ENCODE results near the gene ZMYM2. TPM values are rescaled to one million over a fixed set of nuclear protein-coding genes. Genes with fewer than 3 reads are reported as not detected.

ZMYM2 gene
- total and polyA plus RNA-seq, 2 of the 13 experiments (the other 11 are each of a cell fraction or from before 2014, with no cell fraction given), result 22.4 to 40.8 TPM

DNA sequence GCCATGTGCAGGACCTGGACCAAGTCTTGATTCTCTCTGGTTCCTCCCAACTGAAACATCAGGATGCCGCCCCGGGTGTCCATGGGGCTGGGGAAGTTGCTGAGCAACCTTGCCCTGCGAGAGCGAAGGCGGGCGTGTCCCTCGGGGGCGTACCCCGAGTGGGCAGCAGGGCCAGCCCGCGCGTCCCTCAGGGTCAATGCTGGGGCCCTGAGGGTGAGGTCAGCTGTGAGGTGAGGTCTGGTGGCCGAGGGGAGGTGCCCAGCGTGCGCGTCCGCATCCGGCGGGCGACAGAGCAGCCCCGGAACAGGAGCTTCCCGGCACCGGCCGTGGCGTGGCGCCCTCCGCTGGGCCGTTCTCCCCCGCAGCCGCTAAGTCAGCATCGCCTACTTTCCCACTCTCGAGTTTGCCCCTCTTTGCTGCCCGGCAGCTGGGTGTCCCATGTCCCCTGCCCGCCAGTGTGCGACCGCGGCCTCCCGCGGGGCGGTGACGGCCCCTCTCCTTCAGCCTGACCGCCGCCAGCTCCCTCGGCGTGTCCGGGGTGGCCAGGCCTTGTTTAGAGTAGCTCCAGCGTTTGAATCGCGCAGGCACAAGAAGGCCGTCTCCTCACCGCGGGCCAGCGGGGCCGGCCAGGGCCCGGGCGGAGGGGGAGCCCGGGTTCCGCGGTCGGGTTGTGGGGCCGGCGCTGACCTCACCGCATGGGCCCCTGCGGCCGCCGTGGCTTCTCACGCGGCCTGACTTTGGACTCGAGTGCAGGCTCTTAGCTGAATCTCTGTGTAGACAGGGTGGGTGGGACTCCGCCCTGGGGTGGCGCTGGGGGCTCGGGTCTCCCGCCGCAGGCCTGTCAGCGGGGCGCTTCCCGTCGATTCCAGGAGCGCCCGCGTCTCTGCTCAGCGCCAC is 169.3 kb downstream of the ZMYM2 start (continued):
- TF ChIP-seq RFXANK (CRISPR knock-in tag; IDR thresholded peaks at IDR 0.05), result 0 out of 2 replicates have a peak, but pooled peaks have one; percentile 71
- TF ChIP-seq SAP130 (CRISPR knock-in tag; IDR thresholded peaks at IDR 0.05; ENCODE audit: low read depth), result peak; percentile 79
- TF ChIP-seq ZNF737 (CRISPR knock-in tag; IDR thresholded peaks at IDR 0.05; ENCODE audit: borderline replicate concordance), result 0 out of 2 replicates have a peak, but pooled peaks have one; percentile 39
- no peak for TF ChIP-seq PAWR (CRISPR knock-in tag; IDR thresholded peaks at IDR 0.05; ENCODE audit: borderline replicate concordance)
- no peak for TF ChIP-seq KLF6 (CRISPR knock-in tag; IDR thresholded peaks at IDR 0.05)
- TF ChIP-seq SYNCRIP (IDR thresholded peaks at IDR 0.05; ENCODE audit: insufficient read depth, low read depth, low read length), result no peak
- TF ChIP-seq LRRFIP1 (CRISPR knock-in tag; conservative IDR thresholded peaks at IDR 0.05), result no peak
- no peak for TF ChIP-seq MTA3 (CRISPR knock-in tag; IDR thresholded peaks at IDR 0.05)
- TF ChIP-seq ZNF672 (CRISPR knock-in tag; IDR thresholded peaks at IDR 0.05), result no peak
- no peak for TF ChIP-seq SIX4 (CRISPR knock-in tag; IDR thresholded peaks at IDR 0.05)
- TF ChIP-seq ATRX (CRISPR knock-in tag; IDR thresholded peaks at IDR 0.05; ENCODE audit: borderline replicate concordance), result no peak
- TF ChIP-seq MIXL1 (CRISPR knock-in tag; IDR thresholded peaks at IDR 0.05), result no peak
- peak; percentile 48; the same call in 1 of the 2 replicates for TF ChIP-seq ARNTL (CRISPR knock-in tag; IDR thresholded peaks at IDR 0.05)
- TF ChIP-seq ZNF720 (CRISPR knock-in tag; IDR thresholded peaks at IDR 0.05), result no peak
- no peak for TF ChIP-seq JUN (CRISPR knock-in tag; IDR thresholded peaks at IDR 0.05)
- no peak for TF ChIP-seq ZNF441 (CRISPR knock-in tag; IDR thresholded peaks at IDR 0.05; ENCODE audit: borderline replicate concordance)
- no peak for TF ChIP-seq PAX8 (CRISPR knock-in tag; IDR thresholded peaks at IDR 0.05; ENCODE audit: borderline replicate concordance)
- no peak for TF ChIP-seq HMG20A (CRISPR knock-in tag; IDR thresholded peaks at IDR 0.05; ENCODE audit: borderline replicate concordance)
- peak; percentile 83 for TF ChIP-seq MTA1 (CRISPR knock-in tag; IDR thresholded peaks at IDR 0.05; ENCODE audit: borderline replicate concordance)
- TF ChIP-seq, protein P1, sequence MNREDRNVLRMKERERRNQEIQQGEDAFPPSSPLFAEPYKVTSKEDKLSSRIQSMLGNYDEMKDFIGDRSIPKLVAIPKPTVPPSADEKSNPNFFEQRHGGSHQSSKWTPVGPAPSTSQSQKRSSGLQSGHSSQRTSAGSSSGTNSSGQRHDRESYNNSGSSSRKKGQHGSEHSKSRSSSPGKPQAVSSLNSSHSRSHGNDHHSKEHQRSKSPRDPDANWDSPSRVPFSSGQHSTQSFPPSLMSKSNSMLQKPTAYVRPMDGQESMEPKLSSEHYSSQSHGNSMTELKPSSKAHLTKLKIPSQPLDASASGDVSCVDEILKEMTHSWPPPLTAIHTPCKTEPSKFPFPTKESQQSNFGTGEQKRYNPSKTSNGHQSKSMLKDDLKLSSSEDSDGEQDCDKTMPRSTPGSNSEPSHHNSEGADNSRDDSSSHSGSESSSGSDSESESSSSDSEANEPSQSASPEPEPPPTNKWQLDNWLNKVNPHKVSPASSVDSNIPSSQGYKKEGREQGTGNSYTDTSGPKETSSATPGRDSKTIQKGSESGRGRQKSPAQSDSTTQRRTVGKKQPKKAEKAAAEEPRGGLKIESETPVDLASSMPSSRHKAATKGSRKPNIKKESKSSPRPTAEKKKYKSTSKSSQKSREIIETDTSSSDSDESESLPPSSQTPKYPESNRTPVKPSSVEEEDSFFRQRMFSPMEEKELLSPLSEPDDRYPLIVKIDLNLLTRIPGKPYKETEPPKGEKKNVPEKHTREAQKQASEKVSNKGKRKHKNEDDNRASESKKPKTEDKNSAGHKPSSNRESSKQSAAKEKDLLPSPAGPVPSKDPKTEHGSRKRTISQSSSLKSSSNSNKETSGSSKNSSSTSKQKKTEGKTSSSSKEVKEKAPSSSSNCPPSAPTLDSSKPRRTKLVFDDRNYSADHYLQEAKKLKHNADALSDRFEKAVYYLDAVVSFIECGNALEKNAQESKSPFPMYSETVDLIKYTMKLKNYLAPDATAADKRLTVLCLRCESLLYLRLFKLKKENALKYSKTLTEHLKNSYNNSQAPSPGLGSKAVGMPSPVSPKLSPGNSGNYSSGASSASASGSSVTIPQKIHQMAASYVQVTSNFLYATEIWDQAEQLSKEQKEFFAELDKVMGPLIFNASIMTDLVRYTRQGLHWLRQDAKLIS (CRISPR knock-in tag; IDR thresholded peaks at IDR 0.05), result no peak; the same call in 1 of the 2 replicates
- TF ChIP-seq ZNF761 (CRISPR knock-in tag; conservative IDR thresholded peaks at IDR 0.05), result peak; percentile 39; the same call in 1 of the 2 replicates
- TF ChIP-seq, protein P2, sequence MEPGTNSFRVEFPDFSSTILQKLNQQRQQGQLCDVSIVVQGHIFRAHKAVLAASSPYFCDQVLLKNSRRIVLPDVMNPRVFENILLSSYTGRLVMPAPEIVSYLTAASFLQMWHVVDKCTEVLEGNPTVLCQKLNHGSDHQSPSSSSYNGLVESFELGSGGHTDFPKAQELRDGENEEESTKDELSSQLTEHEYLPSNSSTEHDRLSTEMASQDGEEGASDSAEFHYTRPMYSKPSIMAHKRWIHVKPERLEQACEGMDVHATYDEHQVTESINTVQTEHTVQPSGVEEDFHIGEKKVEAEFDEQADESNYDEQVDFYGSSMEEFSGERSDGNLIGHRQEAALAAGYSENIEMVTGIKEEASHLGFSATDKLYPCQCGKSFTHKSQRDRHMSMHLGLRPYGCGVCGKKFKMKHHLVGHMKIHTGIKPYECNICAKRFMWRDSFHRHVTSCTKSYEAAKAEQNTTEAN (CRISPR knock-in tag; conservative IDR thresholded peaks at IDR 0.05), result no peak
- no peak for TF ChIP-seq MED8 (CRISPR knock-in tag; IDR thresholded peaks at IDR 0.05; ENCODE audit: insufficient replicate concordance)
- no peak for TF ChIP-seq ZNF20 (CRISPR knock-in tag; IDR thresholded peaks at IDR 0.05)
